Erythroblast (primary cell): ENCODE measurements around the gene C2CD4A.

Experiments
- DNase-seq, 2 experiments: peaks; one replicate each; lab custom pipeline; 2025; lab: John Stamatoyannopoulos, UW
- GATA1 ChIP-seq: IDR thresholded peaks from 2 replicates; pipeline ENCODE4 v1.6.1; 2011; ENCODE audit warnings: low read depth, mild to moderate bottlenecking, control low read depth, low read length, moderate library complexity
- POLR2A ChIP-seq: IDR thresholded peaks from 2 replicates; pipeline ENCODE4 v1.6.1; 2011; ENCODE audit warnings: mild to moderate bottlenecking, low read length

The C2CD4A gene

GRCh38 chr15:62119227-62119864 is 52.6 kb downstream of the C2CD4A start:
- TF ChIP-seq GATA1: no peak
- TF ChIP-seq POLR2A: no peak

GRCh38 chr15:62119874-62120273 is 53.1 kb downstream of the C2CD4A start:
- no peak for TF ChIP-seq GATA1
- TF ChIP-seq POLR2A: no peak
- no peak for DNase-seq

More at GRCh38 chr15:62119227-62119864, 52.6 kb downstream of the C2CD4A start:
- peak in 1 of 2 experiments; percentile 26 for DNase-seq
